Epithelial cell of prostate (primary cell): Measurements from ENCODE around the gene HNRNPU.

ENCODE experiments used
- DNase-seq: peaks from one replicate; pipeline ENCODE4 v3.0.0-alpha.2; 2011; ENCODE audit warnings: low read depth, low spot score
- H3K27ac ChIP-seq: fragments of 450-650 bp; 2 replicates; pipeline ENCODE4 v1.5.1; 2017; ENCODE audit warnings: mild to moderate bottlenecking

The HNRNPU gene

DNA sequence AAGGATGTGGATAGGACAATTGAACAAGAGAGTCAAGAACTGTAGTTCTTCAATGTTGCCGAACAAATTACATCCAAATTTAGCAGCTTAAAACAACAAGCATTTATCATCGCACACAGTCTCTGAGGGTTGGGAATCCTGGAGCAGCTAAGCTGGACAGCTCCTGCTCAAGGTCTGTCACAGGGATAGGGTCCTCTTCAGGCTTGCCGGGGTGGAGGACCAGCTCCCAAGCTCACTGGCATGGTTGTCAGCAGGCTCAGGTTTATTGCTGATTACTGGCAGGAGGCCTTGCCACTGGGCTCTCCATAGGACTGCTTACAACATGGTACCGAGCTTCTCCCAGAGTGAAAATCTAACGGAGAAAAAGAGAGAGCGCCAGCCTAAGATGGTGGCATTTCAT is 51.0 kb downstream of the HNRNPU start:
- no peak for DNase-seq
- no peak overlapping the region for H3K27ac ChIP-seq

DNA sequence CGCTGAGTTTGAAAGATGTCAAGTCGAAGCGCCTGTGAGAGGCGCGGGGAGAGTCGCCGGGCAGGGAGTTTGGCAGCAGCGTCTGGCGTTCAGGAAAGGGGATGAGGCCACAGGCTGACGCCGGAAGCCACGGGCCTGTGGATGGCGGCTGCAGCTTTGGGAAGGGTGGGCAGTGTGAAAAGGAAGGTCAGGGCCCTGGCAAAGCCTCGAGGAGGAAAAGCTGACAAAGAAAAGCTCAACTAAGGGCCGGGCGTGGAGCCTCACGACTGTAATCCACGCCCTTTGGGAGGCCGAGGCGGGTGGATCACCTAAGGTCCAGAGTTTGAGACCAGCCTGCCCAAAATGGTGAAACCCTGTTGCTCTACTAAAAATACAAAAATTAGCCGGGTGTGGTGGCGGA is 54.1 kb downstream of the HNRNPU start:
- no peak for DNase-seq

DNA sequence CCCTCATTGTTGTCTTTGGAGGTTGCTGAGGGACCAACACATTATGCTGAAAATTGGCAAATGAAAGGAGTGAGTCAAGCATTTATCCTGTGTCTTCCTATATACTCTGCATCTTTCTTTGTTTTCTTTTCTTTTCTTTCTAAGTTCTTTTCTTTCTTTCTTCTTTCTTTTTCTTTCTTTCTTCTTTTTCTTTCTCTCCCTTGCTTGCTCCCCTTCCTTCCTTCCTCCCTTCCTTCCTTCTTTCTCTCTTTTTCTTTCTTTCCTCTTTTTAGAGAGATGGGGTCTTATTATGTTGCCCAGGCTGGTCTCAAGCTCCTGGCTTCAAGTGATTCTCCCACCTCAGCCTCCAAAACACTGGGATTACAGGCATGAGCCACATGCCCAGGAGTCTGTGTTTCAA is 57.2 kb downstream of the HNRNPU start:
- no peak for DNase-seq
- H3K27ac ChIP-seq, result no peak overlapping the region

More for the DNA sequence above, 54.1 kb downstream of the HNRNPU start:
- no peak overlapping the region for H3K27ac ChIP-seq

DNA sequence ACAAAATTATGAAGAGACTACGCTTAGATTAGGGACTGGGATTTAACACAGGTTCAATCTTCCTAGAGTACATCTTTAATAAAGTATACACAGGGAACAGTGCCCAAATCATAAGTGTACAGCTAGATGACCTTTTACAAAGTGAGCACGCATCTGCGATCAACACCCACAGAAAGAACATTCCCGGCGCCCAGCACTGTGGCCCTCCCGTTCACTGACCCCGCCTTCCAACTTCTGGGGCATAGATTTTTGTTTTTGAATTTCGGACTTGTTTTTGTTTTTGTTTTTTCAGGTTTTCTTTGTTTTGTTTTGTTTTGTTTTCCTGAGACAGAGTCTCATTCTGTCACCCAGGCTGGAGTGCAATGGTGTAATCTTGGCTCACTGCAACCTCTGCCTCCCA is 59.5 kb downstream of the HNRNPU start:
- no peak for DNase-seq

DNA sequence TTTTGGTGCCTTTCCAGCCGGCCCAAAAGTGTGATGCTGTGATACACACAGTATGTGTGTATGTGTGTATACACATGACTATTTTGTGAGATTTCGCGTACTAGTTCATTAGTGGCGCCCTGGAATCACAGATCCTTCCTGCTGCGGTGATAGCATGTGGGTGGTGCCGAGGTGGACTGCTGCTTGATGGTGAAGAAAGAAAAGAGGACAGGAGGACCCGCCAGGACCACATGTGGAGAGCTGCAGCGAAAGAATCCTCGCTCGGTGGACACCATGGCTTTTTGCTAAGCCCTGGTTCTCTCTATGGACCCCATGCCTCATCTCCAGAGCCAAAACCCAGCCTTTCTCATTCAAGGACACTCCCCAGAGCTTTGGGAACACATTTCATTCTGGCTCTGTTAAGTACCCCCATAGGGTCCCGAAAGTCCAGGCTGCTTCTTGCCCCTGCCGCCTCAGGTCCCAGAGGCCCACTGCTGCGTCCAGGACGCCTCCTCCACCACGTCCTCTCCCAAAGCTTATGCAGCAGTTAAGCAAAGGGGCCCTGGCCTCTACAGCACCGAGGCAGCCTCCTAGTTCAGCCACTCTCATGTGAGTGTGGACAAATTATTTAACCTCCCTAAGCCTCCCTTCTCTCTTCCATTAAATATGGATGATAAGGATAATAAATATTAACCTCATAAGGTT is 61.6 kb downstream of the HNRNPU start:
- DNase-seq, result no peak
- no peak overlapping the region for H3K27ac ChIP-seq

More for the DNA sequence above, 59.5 kb downstream of the HNRNPU start:
- H3K27ac ChIP-seq, result no peak overlapping the region

DNA sequence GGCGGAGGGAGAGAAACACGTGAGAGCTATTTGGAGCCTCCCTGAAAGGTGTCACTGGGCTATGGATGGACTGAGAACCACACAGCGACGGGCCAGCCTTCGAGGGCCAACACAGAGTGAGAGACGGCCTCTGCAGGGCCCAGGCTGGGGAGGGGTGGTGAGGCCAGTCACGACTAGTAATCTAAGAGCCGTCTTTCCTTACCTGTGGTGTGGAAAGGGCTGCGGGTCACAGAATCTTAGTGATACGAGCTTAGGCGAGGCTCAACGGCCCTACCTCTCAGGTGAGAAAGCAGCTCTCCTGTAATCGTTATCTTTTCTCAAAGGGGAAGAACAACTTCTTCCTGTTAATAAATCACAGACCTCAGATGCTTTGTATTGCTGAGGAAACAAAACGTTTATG is 62.3 kb downstream of the HNRNPU start:
- DNase-seq, result no peak
- no peak overlapping the region for H3K27ac ChIP-seq

DNA sequence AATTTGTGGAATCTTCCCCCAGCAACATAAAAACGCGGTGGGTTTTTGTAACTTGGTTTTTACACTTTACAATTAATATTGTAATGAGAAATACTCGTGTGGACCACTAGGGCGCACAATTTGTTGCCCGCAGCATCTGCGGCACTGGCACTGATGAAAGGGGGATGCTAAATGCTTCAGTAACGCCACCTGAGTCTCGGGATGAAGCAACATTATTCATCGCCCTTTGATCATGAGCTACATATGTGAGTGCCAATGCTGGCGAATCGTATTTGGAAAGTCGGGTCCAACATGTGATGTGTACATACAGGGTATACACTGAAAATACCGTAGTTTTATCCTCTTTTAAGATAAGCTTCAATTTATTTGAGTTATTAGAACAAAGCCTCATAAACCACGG is 63.1 kb downstream of the HNRNPU start:
- DNase-seq, result no peak
- H3K27ac ChIP-seq, result no peak overlapping the region

DNA sequence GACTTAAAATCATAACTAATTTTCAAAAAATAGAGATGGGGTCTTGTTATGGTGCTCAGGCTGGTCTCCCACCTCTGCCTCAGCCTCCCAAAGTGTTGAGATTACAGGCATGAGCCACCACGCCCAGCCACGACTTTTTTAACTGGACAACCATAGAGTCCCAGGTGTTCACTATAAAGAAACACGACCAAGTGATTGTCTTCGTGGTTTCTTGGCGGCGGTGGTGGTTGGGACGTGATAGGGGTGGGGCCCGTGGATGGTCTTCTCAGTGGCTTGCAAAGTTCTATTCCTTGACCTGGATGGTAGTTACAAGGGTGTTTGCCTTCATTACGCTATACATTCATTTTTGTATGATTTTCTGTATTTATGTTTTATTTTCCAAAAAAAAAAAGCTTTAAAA is 63.5 kb downstream of the HNRNPU start:
- DNase-seq, result no peak
- H3K27ac ChIP-seq, result no peak overlapping the region
